K562 (cell line): Measurements from ENCODE around the gene PAQR8. TPM values are rescaled to one million over a fixed set of nuclear protein-coding genes. Genes with fewer than 3 reads are reported as not detected.

Source experiments
- ATAC-seq: fragments of 200-7000 bp; cut with Tn5 transposase; 3 replicates; pipeline ENCODE4 v1.9.1; 2020; ENCODE audit warnings: moderate library complexity
- BruUV-seq: library from RNA; stranded (reverse); fragments of 400-500 nt; replicated peaks from 2 replicates; lab custom pipeline; 2021; lab: Mats Ljungman, UMichigan
- CTCF ChIA-PET: fragments of 300-600 bp; formaldehyde crosslinking; extraction: SDS; loops from one replicate; lab custom pipeline; 2021; ENCODE audit warnings: low intra/inter-chr PET ratio; lab: Yijun Ruan, JAX
- POLR2A ChIA-PET: fragments of 300-600, 350-650 bp; sonication (Branson Sonifier 250); formaldehyde crosslinking; extraction: SDS; loops from one replicate; lab custom pipeline; 2021; ENCODE audit warnings: antibody characterized with exemption, inconsistent platforms; lab: Yijun Ruan, JAX
- DNase-seq, 4 experiments: peaks; one replicate each; pipeline versions ENCODE4 v3.0.0 to v3.0.0-alpha.2; 2011 to 2018; ENCODE audit warnings: low spot score in 3 of 4, mixed read lengths in 3 of 4; ENCODE audit errors: extremely low read depth in 1 of 4
- FAIRE-seq: peaks from 2 replicates; lab custom pipeline; 2011; peaks lifted over from hg19 to GRCh38; lab: Jason Lieb, UNC
- H2AFZ ChIP-seq: 2 replicates; pipeline ENCODE4 v1.6.0; 2011; ENCODE audit warnings: low read depth, low read length, control low read depth, inconsistent platforms
- H3K27ac ChIP-seq: fragments of 200-600 bp; 3 replicates; pipeline ENCODE4 v1.8.0; 2011; ENCODE audit warnings: low read depth, mild to moderate bottlenecking, control low read depth, inconsistent platforms, low read length, moderate library complexity, mixed read lengths; ENCODE audit errors: extremely low read depth
- H3K27me3 ChIP-seq, 2 experiments: fragments of 300-600 bp in 1 of 2; 2 replicates in 1 of 2; 3 replicates in 1 of 2; pipeline versions ENCODE4 v1.6.0 to v1.8.0; 2011; ENCODE audit warnings: inconsistent platforms in 2 of 2, low read length in 2 of 2, mild to moderate bottlenecking in 1 of 2, mixed read lengths in 1 of 2, moderate library complexity in 1 of 2; ENCODE audit not compliant: control insufficient read depth in 2 of 2, insufficient read depth in 2 of 2
- H3K36me3 ChIP-seq: fragments of 300-600 bp; 3 replicates; pipeline ENCODE4 v1.8.0; 2011; ENCODE audit warnings: mild to moderate bottlenecking, low read length, inconsistent platforms; ENCODE audit not compliant: control insufficient read depth, insufficient read depth
- H3K4me1 ChIP-seq, 2 experiments: fragments of 200-600 bp in 1 of 2; replicated peaks in 1 of 2; 2 replicates in 1 of 2; 3 replicates in 1 of 2; pipeline versions ENCODE4 v1.5.1 to v1.8.0; 2011; ENCODE audit warnings: inconsistent platforms in 2 of 2, low read length in 2 of 2, mild to moderate bottlenecking in 1 of 2, mixed read lengths in 1 of 2, moderate library complexity in 1 of 2; ENCODE audit not compliant: control insufficient read depth in 2 of 2, insufficient read depth in 2 of 2
- H3K4me2 ChIP-seq: 2 replicates; pipeline ENCODE4 v1.6.1; 2011; ENCODE audit warnings: low read length, control low read depth, inconsistent platforms, mixed read lengths; ENCODE audit not compliant: insufficient read depth
- H3K4me3 ChIP-seq: fragments of 200-600 bp; sonication (generic), shearing (Covaris generic); 2 replicates; pipeline ENCODE4 v1.5.1; 2016; ENCODE audit warnings: control low read depth, inconsistent platforms
- H3K79me2 ChIP-seq: fragments of 200-600 bp; 3 replicates; pipeline ENCODE4 v1.8.0; 2011; ENCODE audit warnings: low read length, inconsistent platforms; ENCODE audit not compliant: control insufficient read depth, insufficient read depth
- H3K9ac ChIP-seq, 2 experiments: 2 replicates each; pipeline versions ENCODE4 v1.6.0 to v1.6.1; 2011; ENCODE audit warnings: low read depth in 2 of 2, low read length in 2 of 2, control low read depth in 1 of 2, inconsistent platforms in 1 of 2, mild to moderate bottlenecking in 1 of 2, mixed read lengths in 1 of 2; ENCODE audit not compliant: insufficient read depth in 1 of 2
- H3K9me1 ChIP-seq: one replicate; pipeline ENCODE4 v1.6.0; 2011; ENCODE audit warnings: inconsistent platforms, mild to moderate bottlenecking, low read length, moderate library complexity; ENCODE audit not compliant: control insufficient read depth, insufficient read depth
- H3K9me3 ChIP-seq: replicated peaks from 2 replicates; pipeline ENCODE4 v1.5.1; 2011; ENCODE audit warnings: low read depth, low read length, inconsistent platforms; ENCODE audit not compliant: control insufficient read depth, insufficient read depth
- H4K20me1 ChIP-seq: replicated peaks from 2 replicates; pipeline ENCODE4 v1.6.1; 2011; ENCODE audit warnings: low read length, inconsistent platforms, mixed read lengths; ENCODE audit not compliant: control insufficient read depth, insufficient read depth
- BHLHE40 ChIP-seq: IDR thresholded peaks from 2 replicates; pipeline ENCODE4 v1.6.1; 2011; ENCODE audit warnings: low read length, improper control_type of control experiment
- DPF2 ChIP-seq: fragments of 450-650 bp; IDR thresholded peaks from 2 replicates; pipeline ENCODE4 v1.6.1; 2016
- GTF2F1 ChIP-seq: IDR thresholded peaks from 2 replicates; pipeline ENCODE4 v1.6.1; 2011; ENCODE audit warnings: low read depth, low read length, improper control_type of control experiment
- REST ChIP-seq, 2 experiments: fragments of 450-650 bp; formaldehyde crosslinking in 1 of 2; IDR thresholded peaks; 2 replicates each; pipeline versions ENCODE4 v1.4.0 to v1.6.1; 2014 to 2020; ENCODE audit warnings: mild to moderate bottlenecking in 2 of 2, borderline replicate concordance in 1 of 2, low read depth in 1 of 2
- ZFP91 ChIP-seq: sonication (generic); formaldehyde crosslinking; IDR thresholded peaks from 2 replicates; pipeline ENCODE4 v1.8.0; 2022; ENCODE audit warnings: mild to moderate bottlenecking, missing genetic modification reagents
- ZNF140 ChIP-seq: fragments of 250-450 bp; sonication (Bioruptor Pico); IDR thresholded peaks from 2 replicates; pipeline ENCODE4 v1.8.0; 2021; ENCODE audit warnings: moderate library complexity, mild to moderate bottlenecking, inconsistent platforms
- ZNF146 ChIP-seq: IDR thresholded peaks from one replicate; pipeline ENCODE4 v1.6.1; 2018; ENCODE audit warnings: missing compliant biosample characterization; ENCODE audit not compliant: unreplicated experiment
- ZSCAN29 ChIP-seq: fragments of 450-650 bp; IDR thresholded peaks from 2 replicates; pipeline ENCODE4 v1.6.1; 2017
- WGBS: fragments of 100-300 bp; shearing (Covaris generic); methylation state at CpG from one replicate; pipeline ENCODE4 v1.1.6; 2016; ENCODE audit warnings: low coverage, mixed read lengths; ENCODE audit not compliant: insufficient coverage; ENCODE audit errors: missing lambda C conversion rate; 5-methylcytosine and 5-hydroxymethylcytosine counted together
- in situ Hi-C: fragments of 300-500 bp; cut with MboI; formaldehyde crosslinking; loops from 4 replicates; pipeline ENCODE4 v1.15.0; 2018; ENCODE audit warnings: inconsistent platforms, mixed read lengths
- intact Hi-C: fragments of 100-400 bp; cut with micrococcal nuclease; formaldehyde crosslinking; loops from 2 replicates; pipeline ENCODE4 v1.14.2; 2022
- polyA plus RNA-seq, 8 experiments: library from polyadenylated mRNA; depleted of rRNA in 4 of 8; stranded (reverse) in 5 of 8; unstranded in 3 of 8; fragments of >200 nt; fragmentation: Nextera tagmentation in 2 of 8; fragmentation: Illumina TruSeq in 1 of 8; extraction: Ambion mirVana in 2 of 8; extraction: Trizol in 1 of 8; gene quantifications; 2 replicates each; pipeline versions ENCODE4 v1.2.1 to v1.2.3, GENCODE V29; 2011 to 2014; ENCODE audit warnings: inconsistent platforms in 1 of 8, missing spikeins in 1 of 8
- total RNA-seq, 7 experiments: library from RNA; depleted of rRNA in 6 of 7; stranded (reverse); fragments of >200 nt in 6 of 7; fragmentation: Illumina TruSeq in 2 of 7; extraction: Trizol in 2 of 7; gene quantifications; 2 replicates each; pipeline versions ENCODE4 v1.2.1 to v1.2.3, GENCODE V29; 2011 to 2021; ENCODE audit warnings: low replicate concordance in 1 of 7

The PAQR8 gene
- total and polyA plus RNA-seq, 9 of the 15 experiments (the other 6 are each of a cell fraction or from before 2014, with no cell fraction given): 1.4 to 10.2 (median 3.5) TPM

GRCh38 chr6:52352239-52353018 lies 9.5 kb upstream of the PAQR8 start (continued):
- no peak for TF ChIP-seq ZSCAN29

GRCh38 chr6:52356017-52356416 lies 5.9 kb upstream of the PAQR8 start:
- TF ChIP-seq ZNF146 (CRISPR knock-in tag) (no peak), ZNF140 (CRISPR knock-in tag) (no peak), REST (IDR thresholded peaks at IDR 0.05; ENCODE audit: borderline replicate concordance) (no peak), REST (CRISPR knock-in tag; IDR thresholded peaks at IDR 0.05; ENCODE audit: low read depth) (no peak), DPF2 (0 out of 2 replicates have a peak, but pooled peaks have one; percentile 24), GTF2F1 (no peak), BHLHE40 (no peak), ZFP91 (CRISPR knock-in tag) (no peak)
- no TSS peak for BruUV-seq
- intact Hi-C loops: no loop called here
- peak overlapping the region; percentile 79 for H2AFZ ChIP-seq
- H3K4me3 ChIP-seq: no peak overlapping the region
- H3K4me1 ChIP-seq: peaks cover 8 to 42% of the 10 kb centered on the region in 2 experiments
- H3K9me3 ChIP-seq: no peaks in the 10 kb centered on the region
- DNase-seq (peak in 2 of 4 experiments; percentile 39 to 46), FAIRE-seq (no peak), ATAC-seq (peak; percentile 32)
- H3K27ac ChIP-seq: no peak overlapping the region
- H3K27me3 ChIP-seq: no peaks in the 10 kb centered on the region
- no peak overlapping the region for H3K9ac ChIP-seq
- H3K4me2 ChIP-seq: no peak overlapping the region
- WGBS: 0% methylated on average over 2 of the region's 2 CpGs
- in situ Hi-C loops: no loop called here
- H3K36me3 ChIP-seq: no peaks in the 10 kb centered on the region
- no peaks in the 10 kb centered on the region for H3K79me2 ChIP-seq
- ChIA-PET POLR2A (interaction anchor here (0.7 to 1.0 kb wide), 2 partner anchors 15 to 184 kb away, joined by 3 read pairs; no protein-coding TSS in a partner anchor), CTCF (no interaction called here)
- no peaks in the 10 kb centered on the region for H3K9me1 ChIP-seq
- H4K20me1 ChIP-seq: no peaks in the 10 kb centered on the region
